Measurements from ENCODE around the gene GNL2.

DNA sequence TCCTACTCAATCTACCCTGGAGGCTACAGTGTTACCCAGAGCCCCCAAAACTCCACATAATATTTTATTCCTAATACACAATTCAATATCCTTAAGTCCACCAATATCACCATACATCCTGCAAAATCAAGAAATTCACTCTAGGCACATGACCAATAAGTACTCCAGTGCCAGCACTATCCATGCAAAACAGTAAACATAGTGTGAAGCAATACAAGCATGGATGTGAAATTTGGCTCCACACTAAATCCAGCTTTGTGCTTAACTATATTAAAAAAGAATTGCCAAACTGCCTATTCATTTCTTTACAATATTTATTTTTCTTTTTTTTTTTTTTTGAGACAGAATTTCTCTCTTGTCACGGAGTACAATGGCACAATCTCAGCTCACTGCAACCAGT lies 78.2 kb downstream of the GNL2 start:
- TF ChIP-seq, protein P1, sequence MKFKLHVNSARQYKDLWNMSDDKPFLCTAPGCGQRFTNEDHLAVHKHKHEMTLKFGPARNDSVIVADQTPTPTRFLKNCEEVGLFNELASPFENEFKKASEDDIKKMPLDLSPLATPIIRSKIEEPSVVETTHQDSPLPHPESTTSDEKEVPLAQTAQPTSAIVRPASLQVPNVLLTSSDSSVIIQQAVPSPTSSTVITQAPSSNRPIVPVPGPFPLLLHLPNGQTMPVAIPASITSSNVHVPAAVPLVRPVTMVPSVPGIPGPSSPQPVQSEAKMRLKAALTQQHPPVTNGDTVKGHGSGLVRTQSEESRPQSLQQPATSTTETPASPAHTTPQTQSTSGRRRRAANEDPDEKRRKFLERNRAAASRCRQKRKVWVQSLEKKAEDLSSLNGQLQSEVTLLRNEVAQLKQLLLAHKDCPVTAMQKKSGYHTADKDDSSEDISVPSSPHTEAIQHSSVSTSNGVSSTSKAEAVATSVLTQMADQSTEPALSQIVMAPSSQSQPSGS (IDR thresholded peaks at IDR 0.05; ENCODE audit: low read length): no peak
- TF ChIP-seq MTA3 (IDR thresholded peaks at IDR 0.05; ENCODE audit: borderline replicate concordance, low read length): no peak
- no peak for TF ChIP-seq CHD4 (IDR thresholded peaks at IDR 0.05)
- TF ChIP-seq EP300 (IDR thresholded peaks at IDR 0.05; ENCODE audit: borderline replicate concordance in 1 of 2, control insufficient read depth in 1 of 2, low read depth in 2 of 2, low read length in 2 of 2): no peak
